Osteocyte (in vitro differentiated cells): ENCODE results near the gene GALNTL6. TPM values are rescaled to one million over a fixed set of nuclear protein-coding genes. Genes with fewer than 3 reads are reported as not detected.

Experiments
- DNase-seq: peaks from one replicate; pipeline ENCODE4 v3.0.0; 2021; ENCODE audit warnings: mixed read lengths; ENCODE audit not compliant: unreplicated experiment; ENCODE audit errors: extremely low spot score
- H3K27ac Mint-ChIP-seq: one replicate; pipeline ENCODE4 v1.8.0; 2021; ENCODE audit warnings: mild to moderate bottlenecking, mixed read lengths; ENCODE audit not compliant: unreplicated experiment
- H3K27me3 Mint-ChIP-seq: one replicate; pipeline ENCODE4 v1.8.0; 2021; ENCODE audit warnings: mixed read lengths; ENCODE audit not compliant: unreplicated experiment
- H3K36me3 Mint-ChIP-seq: one replicate; pipeline ENCODE4 v1.8.0; 2021; ENCODE audit warnings: mixed read lengths; ENCODE audit not compliant: unreplicated experiment
- H3K4me1 Mint-ChIP-seq: one replicate; pipeline ENCODE4 v1.8.0; 2021; ENCODE audit warnings: mixed read lengths; ENCODE audit not compliant: unreplicated experiment
- H3K4me3 Mint-ChIP-seq: one replicate; pipeline ENCODE4 v1.8.0; 2021; ENCODE audit warnings: mild to moderate bottlenecking, moderate library complexity, mixed read lengths; ENCODE audit not compliant: unreplicated experiment
- H3K9me3 Mint-ChIP-seq: one replicate; pipeline ENCODE4 v1.8.0; 2021; ENCODE audit warnings: mixed read lengths; ENCODE audit not compliant: unreplicated experiment
- total RNA-seq: library from RNA; stranded (reverse); gene quantifications from 2 replicates; pipeline ENCODE4 v1.2.1, GENCODE V29; 2021
- TF ChIP-seq, protein P1 (sequence below): fragments of 200-600 bp; sonication (generic); IDR thresholded peaks from 2 replicates; pipeline ENCODE4 v1.5.0; 2021; ENCODE audit warnings: antibody characterized with exemption, mild to moderate bottlenecking, moderate library complexity

Gene GALNTL6
- total RNA-seq, 1 donor from 2014 or later = not detected

DNA sequence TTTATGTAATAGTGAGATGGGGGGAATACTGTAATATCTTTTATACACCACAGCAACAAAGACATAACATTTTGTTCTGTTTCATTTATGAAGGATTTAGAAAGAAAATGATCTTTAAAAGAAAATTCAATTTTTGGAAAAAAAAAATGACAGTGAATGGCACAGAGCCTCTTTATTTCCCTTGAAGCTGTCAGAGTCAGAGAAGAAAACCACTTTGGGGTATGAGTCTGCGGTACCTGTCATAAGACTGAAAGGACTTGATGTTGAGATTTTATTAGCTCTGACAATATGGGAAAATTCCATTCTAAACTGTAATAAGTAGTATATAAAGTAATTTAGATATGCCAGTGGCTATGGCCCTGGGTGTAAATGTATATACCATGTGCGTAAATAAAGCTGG, 134.8 kb downstream of the GALNTL6 start:
- TF ChIP-seq, protein P1, sequence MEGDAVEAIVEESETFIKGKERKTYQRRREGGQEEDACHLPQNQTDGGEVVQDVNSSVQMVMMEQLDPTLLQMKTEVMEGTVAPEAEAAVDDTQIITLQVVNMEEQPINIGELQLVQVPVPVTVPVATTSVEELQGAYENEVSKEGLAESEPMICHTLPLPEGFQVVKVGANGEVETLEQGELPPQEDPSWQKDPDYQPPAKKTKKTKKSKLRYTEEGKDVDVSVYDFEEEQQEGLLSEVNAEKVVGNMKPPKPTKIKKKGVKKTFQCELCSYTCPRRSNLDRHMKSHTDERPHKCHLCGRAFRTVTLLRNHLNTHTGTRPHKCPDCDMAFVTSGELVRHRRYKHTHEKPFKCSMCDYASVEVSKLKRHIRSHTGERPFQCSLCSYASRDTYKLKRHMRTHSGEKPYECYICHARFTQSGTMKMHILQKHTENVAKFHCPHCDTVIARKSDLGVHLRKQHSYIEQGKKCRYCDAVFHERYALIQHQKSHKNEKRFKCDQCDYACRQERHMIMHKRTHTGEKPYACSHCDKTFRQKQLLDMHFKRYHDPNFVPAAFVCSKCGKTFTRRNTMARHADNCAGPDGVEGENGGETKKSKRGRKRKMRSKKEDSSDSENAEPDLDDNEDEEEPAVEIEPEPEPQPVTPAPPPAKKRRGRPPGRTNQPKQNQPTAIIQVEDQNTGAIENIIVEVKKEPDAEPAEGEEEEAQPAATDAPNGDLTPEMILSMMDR = no peak
- no peak for DNase-seq
- H3K27ac Mint-ChIP-seq = no peak overlapping the region
- no peaks in the 10 kb centered on the region for H3K4me1 Mint-ChIP-seq
- H3K4me3 Mint-ChIP-seq = no peak overlapping the region
- no peaks in the 10 kb centered on the region for H3K9me3 Mint-ChIP-seq
- H3K36me3 Mint-ChIP-seq = no peaks in the 10 kb centered on the region
- peaks cover 7% of the 10 kb centered on the region for H3K27me3 Mint-ChIP-seq

- Mint-ChIP-seq H3K27ac (no peak overlapping the region), H3K4me1 (no peaks in the 10 kb centered on the region), H3K27me3 (peaks cover 6% of the 10 kb centered on the region), H3K4me3 (no peak overlapping the region), H3K9me3 (no peaks in the 10 kb centered on the region), H3K36me3 (no peaks in the 10 kb centered on the region)
- no peak for DNase-seq
- TF ChIP-seq, protein P1 = no peak
Observed at GRCh38 chr4:171954650-171955049, 141.4 kb downstream of the GALNTL6 start.

GRCh38 chr4:171956678-171957077, 143.5 kb downstream of the GALNTL6 start:
- Mint-ChIP-seq H3K27me3 (no peaks in the 10 kb centered on the region), H3K36me3 (no peaks in the 10 kb centered on the region), H3K9me3 (no peaks in the 10 kb centered on the region), H3K27ac (no peak overlapping the region), H3K4me3 (no peak overlapping the region), H3K4me1 (no peaks in the 10 kb centered on the region)
- DNase-seq = no peak
- TF ChIP-seq, protein P1 = no peak

- Mint-ChIP-seq H3K4me3 (no peak overlapping the region), H3K27ac (no peak overlapping the region), H3K27me3 (no peaks in the 10 kb centered on the region)
Observed at GRCh38 chr4:171962110-171962509, 148.9 kb downstream of the GALNTL6 start.

GRCh38 chr4:171966356-171966755, 153.2 kb downstream of the GALNTL6 start:
- no peaks in the 10 kb centered on the region for H3K36me3 Mint-ChIP-seq
- no peaks in the 10 kb centered on the region for H3K27me3 Mint-ChIP-seq
- H3K27ac Mint-ChIP-seq = no peak overlapping the region
- no peaks in the 10 kb centered on the region for H3K4me1 Mint-ChIP-seq
- TF ChIP-seq, protein P1 = no peak
- no peak overlapping the region for H3K4me3 Mint-ChIP-seq
- no peak for DNase-seq
- H3K9me3 Mint-ChIP-seq = peaks cover 3% of the 10 kb centered on the region

More at GRCh38 chr4:171962110-171962509, 148.9 kb downstream of the GALNTL6 start:
- H3K4me1 Mint-ChIP-seq = no peaks in the 10 kb centered on the region
- no peak for DNase-seq
- TF ChIP-seq, protein P1 = no peak
- no peaks in the 10 kb centered on the region for H3K36me3 Mint-ChIP-seq
- no peaks in the 10 kb centered on the region for H3K9me3 Mint-ChIP-seq
